ENCODE results near the gene CFI. TPM values are rescaled to one million over a fixed set of nuclear protein-coding genes. Genes with fewer than 3 reads are reported as not detected.

Gene CFI
- total RNA-seq: 12.4 and 39.3 TPM in 2 replicates

DNA sequence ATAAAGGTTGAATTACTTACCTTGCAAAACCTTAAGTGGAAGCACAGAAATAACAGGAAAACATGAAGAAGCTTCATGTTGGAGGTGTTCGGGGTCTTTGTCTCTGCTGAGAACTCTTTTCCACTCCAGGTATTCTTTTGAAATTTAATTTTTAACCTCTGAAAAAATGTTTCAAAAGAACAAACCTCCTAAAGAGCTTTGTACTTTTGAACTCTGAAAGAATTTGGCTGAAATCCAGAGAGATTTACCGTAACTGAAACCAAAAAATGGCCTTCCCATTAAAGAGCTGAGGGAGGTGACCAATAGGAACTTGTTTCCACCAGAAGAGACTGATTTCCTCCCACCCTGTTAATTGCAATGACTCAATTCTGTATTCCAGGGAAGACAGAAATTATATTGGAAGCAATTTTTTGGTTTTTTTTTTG lies at the start of gene CFI:
Gene CFI (minus strand): TSS at position 105 of the 425 bp plus-strand sequence. CDS start 28 bp downstream, at position 77.

DNA sequence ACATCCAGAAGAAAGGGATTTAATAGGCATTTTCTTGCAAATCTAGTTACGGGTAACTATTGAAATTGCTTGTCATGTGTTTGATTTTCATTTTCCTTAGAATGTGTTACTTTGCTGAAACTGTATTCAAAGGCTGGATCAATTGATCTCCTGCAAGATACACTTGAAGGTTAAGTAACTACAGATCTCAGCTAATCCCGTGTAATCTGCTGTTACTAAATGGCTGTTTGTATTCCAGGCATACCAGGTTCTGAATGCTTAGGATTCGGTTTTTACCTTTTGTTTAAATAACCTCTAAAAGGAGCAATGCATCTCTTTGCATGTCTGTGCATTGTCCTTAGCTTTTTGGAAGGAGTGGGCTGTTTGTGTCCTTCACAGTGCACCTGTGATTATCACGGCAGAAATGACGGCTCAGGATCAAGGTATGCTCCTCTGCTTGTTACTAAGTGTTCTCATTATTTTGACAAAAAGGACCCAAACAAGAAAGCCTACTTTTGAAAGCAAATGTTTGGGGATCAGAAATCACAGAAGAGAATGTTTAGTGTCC lies 46.2 kb upstream of the CFI start, which contains the start of gene LRIT3:
Gene LRIT3 (plus strand): TSS at position 212 of the 547 bp plus-strand sequence. CDS start 95 bp downstream, at position 307.

DNA sequence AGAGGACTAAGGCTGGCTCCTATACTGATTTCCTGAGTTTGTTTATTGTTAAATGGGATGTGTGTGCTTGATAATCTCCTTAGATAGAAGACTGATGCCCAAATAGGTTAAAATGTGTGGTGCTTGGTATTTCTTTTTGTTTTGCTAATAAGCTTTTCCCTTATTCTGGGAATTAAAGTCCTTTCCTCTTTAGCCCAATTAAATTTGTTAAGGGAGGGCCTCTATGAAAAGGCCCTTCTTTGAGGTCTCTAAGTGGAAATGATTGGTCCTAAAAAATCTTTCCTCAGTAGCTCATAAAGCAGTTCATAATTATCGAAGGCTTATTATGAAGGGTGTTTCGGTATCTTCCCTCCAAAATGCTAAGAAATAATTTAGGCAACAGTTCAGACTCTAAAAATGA lies 25.9 kb upstream of the CFI start, which contains the start of gene RRH:
Gene RRH (plus strand): TSS at position 301 of the 400 bp plus-strand sequence. CDS start 56 bp downstream, at position 357.

DNA sequence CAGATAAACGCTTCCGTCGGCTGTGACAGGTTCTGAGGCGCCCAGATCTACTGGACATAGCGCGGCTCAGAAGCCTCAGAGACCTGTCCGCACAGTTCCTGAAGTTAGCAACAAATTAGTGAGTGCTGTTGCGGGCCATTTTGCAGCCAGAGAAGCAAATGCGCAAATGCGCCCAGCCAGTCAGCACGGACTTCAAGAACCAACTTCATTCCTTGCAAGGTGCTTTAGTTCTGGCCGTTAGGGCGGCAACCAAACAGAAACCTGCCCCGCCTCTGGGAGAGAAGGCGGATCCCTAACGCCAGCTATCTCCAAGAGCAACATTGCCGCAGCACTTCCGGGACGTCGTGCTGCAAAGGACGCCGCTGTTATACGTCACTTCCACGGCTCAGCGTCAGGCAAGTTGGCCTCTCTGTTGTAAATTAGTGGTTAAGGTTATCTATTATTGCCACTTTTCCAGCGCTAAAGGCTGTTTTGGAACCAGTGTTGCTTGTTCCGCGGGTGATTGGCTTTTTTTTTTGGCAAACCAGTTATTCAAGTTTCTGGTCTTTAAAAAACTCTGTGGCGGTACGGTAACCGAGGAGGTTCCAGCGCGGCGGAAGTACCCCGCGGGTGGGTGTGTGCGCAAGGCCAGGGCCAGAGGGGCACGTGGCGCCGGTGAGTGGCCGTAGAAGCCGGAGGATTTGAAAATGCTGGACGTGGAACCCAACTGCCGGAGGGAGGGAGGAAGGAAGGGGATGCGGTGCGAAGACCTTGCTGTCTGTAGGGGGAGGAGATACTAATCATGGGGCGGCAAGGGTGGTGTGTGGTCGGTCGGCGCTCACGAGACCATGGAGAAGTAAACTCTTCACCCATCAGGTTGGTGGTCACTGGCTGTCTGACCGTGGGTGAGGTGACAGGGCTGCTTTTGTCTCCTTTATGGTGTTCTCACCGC lies 13.6 kb upstream of the CFI start, which contains the start of gene GAR1:
Gene GAR1 (plus strand): TSS at position 612 of the 931 bp plus-strand sequence. CDS start 403 bp downstream, outside the sequence.

DNA sequence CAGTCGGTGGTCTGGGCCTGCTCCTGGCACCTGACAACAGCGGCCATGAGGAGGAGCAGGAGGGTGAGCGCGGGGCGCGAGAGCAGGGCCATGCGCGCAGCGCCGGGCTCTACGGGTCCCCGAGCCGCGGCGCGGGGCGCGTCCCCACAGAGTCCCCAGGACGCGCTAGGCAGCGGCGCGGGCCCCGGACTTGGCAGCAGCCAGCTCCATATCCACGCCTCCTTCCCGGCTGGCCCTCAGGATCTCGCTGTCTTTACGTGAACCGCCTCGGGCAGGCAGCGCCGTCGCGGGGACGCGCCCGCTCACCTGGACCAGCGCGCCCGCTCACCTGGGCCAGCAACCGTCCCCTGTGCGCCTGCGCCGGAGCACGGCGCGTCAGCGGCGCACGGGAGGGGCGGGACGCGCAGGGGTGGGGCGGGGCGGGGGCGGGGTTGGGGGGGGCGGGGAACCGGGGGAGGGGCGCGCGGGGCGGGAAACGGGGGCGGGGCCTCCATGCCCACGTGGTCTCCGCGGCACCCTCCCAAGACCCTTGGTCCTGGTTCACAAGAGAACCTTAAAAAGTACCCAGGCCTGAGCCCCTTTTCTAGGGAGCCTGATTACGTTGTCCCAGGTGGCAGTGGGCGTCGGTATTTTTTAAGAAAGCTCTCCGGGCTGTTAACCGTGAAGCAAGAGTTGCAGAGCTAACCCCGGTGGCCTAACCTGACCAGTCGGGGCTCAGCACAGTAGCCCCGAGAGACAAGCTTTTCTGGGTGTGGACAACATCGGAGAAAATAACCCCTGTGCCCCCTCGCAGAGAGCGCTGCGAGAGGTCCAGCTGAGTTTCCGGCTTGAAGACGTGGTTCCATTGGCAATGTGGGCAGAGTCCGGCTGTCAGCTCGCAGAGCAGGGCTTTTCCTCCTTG lies 71.8 kb downstream of the CFI start, which contains the start of gene PLA2G12A:
Gene PLA2G12A (minus strand): TSS at position 353 of the 901 bp plus-strand sequence. CDS start 261 bp downstream, at position 92.

DNA sequence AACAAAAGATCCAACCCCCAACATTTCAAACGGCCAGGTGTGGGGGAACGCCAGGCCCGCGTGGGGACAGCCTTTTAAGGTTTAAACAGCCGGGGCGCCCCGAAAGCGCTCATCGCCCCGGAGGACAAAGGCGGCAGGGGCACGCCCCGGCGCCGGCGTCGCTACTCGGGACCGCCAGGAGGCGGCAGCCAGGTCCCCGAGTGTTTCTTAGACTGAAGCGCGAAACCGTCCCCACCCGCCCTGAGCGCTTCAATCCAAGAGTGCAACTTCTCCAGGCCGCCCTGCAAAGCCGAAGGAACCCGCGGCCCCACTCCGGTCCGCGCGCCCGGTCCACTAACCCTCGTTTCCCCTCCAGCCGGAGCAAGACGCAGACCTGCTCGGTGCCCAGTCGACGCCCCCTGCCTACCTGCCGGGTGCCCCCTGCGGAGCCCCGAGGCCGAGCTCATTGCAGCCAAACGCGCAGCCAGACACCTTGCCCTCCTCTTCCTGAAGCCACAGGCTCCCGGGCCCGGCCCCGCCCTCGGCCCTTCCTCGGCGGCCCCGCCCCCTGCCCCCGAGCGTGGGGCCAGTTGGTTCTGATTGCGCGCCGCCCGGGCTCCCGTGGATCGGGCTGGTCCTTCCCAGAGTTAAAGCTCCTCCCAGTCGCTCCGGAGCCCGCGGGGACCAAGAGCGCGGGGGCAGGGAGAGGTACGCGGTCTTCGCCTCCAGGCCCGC lies 98.7 kb downstream of the CFI start, which contains the start of gene CASP6:
Gene CASP6 (minus strand): TSS at position 496 of the 714 bp plus-strand sequence. CDS start 50 bp downstream, at position 446.

Other genes with a start within 250 kb of the CFI start
- gene MCUB, start 241.8 kb downstream of the CFI start, total RNA-seq: 44.4 and 70.1 TPM in 2 replicates
- 42.7 and 56.2 TPM in 2 replicates for gene CASP6, start 98.6 kb downstream of the CFI start, total RNA-seq
- gene PLA2G12A, start 71.9 kb downstream of the CFI start, total RNA-seq: 16.1 and 47.5 TPM in 2 replicates
- gene GAR1, start 13.8 kb upstream of the CFI start, total RNA-seq: 11.8 and 14.0 TPM in 2 replicates
- 0.22 TPM in 1 of 2 replicates, not detected in the other for gene RRH, start 26.0 kb upstream of the CFI start, total RNA-seq
- 0.07 and 0.13 TPM in 2 replicates for gene LRIT3, start 46.1 kb upstream of the CFI start, total RNA-seq
- gene EGF, start 110.9 kb upstream of the CFI start, total RNA-seq: not detected in 2 replicates